IPS-NIHi11 (cell line): ENCODE results near the gene TPRX1.
A peak's percentile ranks its signal among the peaks of the same experiment; 100 is the strongest.
"Not testable (repeated sequence)": the region's sequence is repeated elsewhere in the genome, so short reads cannot be mapped to it uniquely, and the experiment has no call there.

Source experiments
- DNase-seq: peaks from one replicate; pipeline ENCODE4 v3.0.0; 2012; ENCODE audit warnings: mixed read lengths, low spot score

Gene TPRX1

DNA sequence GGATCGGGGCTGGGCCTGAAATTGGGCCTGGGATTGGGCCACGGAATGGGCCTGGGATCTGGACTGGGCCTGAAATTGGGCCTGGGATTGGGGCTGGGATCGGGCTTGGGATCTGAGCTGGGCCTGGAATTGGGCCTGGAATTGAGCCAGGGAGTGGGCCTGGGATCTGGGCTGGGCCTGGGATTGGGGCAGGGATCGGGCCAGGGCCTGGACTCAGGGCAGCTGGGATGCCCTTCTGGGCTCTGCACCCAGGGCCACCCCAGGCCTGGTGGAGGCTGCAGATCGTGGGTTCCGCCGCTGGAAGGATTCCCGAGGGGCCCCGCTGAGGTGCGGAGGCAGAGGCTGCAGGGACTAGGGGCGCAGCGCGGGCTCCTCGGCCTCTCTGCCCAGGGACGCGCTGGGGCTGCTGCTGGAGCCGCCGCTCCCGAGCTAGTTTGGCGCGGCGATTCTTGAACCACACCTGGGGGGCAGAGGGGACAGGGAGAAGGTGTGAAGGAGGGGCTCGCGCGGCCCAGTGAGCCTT, 1.8 kb downstream of the TPRX1 start:
- no peak for DNase-seq

DNA sequence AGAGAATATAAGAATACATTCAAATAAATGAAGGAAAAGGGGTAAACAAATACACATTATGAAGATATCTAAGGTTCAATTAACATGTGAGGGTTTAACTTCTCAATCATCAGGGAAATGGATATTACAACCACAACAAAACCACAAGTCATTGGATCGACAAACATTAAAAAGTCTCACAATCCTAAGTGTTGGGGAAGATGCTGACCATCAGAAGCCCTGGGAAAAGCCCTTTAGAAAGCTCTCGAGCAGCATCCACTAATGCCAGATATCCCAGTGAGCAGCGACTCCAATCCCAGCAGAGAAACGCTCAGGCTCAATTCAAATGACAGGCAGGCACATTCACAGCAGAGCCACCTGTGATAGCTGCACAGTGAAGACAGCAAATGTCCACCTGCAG, 3.1 kb downstream of the TPRX1 start:
- DNase-seq = no peak

- no peak for DNase-seq
These were observed 5.5 kb downstream of the TPRX1 start for GRCh38 chr19:47798904-47799266.

DNA sequence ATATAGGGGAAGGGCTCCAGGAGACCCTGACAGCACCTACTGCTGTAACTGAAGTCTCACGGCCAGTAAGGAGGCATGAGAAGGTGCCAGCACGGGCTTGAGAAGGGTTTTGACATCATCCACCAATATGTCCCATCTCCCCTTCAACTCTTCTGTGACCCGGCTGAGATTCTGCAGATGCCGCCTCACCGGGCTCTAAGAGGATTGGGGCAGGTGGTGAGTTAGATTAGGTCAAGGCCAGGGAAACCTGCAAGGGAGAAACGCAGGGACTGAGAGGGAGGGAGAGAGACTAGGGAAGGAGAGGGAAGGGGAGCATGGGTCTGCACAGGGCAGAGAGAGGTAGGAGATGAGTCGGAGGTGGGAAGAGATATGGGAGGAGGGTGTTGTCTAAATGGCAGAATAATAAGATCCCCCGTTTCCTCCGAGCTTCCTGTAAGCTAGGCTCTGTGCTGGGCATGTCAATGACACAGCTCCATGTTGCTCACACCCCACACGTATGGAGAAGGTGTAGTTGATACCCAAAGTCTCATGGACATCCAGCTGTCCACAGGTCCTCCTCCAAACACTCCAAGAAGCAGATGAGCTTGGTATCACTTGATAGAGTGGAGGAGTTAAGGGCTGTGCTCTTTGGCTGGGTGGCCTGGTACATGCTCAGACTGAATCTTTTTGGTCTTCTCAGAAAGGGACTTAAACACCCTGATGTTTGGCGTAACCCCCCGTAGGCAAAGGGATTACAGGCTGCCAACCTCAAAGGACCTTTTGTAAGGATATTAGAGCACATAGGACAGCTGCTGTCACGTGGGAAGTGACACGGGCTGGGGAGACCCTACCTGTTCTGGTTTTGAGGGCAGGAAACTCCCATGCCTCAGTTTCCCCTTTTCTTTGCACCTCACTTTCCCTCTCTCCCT, 6.1 kb downstream of the TPRX1 start:
- DNase-seq = no peak

- DNase-seq = no peak
These were observed 7.6 kb downstream of the TPRX1 start for GRCh38 chr19:47796785-47797184.

- DNase-seq = no peak
These were observed 9.8 kb downstream of the TPRX1 start for GRCh38 chr19:47794526-47794925.

- no peak for DNase-seq
These were observed 11.7 kb downstream of the TPRX1 start for GRCh38 chr19:47792616-47793015.

DNA sequence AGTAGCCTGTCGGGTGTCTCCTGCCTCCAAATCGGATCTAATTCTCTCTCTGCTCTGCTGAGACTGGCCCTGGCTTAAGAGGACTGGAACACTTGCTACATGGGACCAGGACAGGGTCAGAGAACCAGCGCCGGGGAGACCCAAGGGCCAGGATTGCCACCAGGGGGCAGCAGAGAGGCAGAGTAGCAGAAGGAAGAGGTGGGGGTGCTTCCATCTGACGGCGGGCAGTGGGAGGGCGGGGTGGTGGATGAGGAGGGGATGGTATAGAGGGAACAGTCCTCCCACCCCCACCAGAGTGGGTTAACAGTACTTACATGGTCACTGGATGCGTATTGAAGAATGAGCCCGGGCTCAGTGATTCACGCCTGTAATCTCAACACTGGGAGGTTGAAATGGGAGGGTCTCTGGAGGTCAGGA, 13.9 kb downstream of the TPRX1 start:
- DNase-seq = peak; percentile 93

- DNase-seq = not testable (repeated sequence)
These were observed 14.5 kb downstream of the TPRX1 start for GRCh38 chr19:47789811-47790210.

DNA sequence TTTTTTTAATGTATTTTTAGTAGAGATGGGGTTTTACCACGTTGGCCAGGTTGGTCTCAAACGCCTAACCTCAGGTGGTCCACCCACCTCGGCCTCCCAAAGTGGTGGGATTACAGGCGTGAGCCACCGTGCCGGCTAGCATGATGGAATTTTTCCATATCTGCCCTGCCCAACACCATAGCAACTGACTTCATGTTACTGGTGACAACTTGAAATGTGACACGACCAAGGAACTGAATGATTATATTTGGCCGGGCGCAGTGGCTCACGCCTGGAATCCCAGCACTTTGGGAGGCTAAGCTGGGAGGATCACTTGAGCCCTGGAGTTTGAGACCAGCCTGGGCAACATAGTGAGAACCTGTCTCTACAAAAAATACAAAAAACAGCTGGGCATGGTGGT, 17.0 kb downstream of the TPRX1 start:
- DNase-seq = not testable (repeated sequence)

DNA sequence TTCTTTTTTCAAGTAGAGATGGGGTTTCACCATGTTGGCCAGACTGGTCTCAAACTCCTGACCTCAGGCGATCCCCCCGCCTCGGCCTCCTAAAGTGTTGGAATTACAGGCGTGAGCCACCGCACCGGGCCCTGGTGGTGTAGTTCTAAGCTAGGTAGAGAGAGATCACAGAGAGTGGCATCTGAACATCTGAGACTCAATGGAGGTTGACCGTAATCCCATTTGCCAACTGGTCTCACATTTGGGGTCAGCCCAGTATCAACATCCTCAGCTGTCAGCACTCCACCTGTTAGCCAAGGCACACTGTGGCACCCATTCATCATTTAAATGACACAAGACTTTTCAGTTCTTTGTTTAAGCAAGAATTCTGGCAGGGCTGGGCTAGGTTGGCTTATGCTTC, 17.8 kb downstream of the TPRX1 start:
- DNase-seq = no peak

DNA sequence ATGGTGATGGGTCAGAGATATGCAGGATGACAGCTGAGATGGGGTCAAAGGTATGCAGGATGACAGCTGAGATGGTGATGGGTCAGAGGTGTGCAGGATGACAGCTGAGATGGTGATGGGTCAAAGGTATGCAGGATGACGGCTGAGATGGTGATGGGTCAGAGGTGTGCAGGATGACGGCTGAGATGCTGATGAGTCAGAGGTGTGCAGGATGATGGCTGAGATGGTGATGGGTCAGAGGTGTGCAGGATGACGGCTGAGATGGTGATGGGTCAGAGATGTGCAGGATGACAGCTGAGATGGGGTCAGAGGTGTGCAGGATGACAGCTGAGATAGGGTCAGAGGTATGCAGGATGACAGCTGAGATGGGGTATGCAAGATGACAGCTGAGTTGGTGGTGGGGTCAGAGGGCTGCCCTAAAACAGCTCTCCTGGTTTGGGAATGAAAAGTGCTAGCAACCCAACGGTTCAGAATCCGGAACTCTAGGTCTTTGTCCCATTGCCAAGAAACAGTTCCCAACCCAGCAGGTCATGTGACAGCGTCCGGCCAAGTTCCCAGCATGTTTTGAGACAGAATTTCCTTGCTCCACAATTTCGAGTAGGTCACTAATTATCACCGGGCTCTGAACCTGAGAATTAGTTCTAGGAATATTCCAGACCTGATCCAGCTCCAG, 22.6 kb downstream of the TPRX1 start:
- DNase-seq = no peak

DNA sequence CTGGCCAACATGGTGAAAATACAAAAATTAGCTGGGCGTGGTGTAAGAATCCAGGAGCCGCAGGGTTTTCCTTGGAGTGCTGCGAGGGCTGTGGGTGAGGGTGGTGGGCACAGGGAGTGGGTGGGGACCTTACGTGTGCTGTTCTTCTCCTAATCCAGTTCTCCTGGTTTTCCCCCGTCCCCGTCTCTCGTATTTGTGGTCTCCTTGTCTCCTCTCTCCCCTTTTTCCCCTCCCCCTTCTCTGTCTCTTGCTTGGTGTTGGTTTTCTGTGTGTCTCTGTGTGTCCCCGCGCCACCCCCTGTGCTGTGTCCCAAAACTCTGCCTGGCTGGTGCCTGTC, 24.2 kb downstream of the TPRX1 start:
- DNase-seq = no peak

DNA sequence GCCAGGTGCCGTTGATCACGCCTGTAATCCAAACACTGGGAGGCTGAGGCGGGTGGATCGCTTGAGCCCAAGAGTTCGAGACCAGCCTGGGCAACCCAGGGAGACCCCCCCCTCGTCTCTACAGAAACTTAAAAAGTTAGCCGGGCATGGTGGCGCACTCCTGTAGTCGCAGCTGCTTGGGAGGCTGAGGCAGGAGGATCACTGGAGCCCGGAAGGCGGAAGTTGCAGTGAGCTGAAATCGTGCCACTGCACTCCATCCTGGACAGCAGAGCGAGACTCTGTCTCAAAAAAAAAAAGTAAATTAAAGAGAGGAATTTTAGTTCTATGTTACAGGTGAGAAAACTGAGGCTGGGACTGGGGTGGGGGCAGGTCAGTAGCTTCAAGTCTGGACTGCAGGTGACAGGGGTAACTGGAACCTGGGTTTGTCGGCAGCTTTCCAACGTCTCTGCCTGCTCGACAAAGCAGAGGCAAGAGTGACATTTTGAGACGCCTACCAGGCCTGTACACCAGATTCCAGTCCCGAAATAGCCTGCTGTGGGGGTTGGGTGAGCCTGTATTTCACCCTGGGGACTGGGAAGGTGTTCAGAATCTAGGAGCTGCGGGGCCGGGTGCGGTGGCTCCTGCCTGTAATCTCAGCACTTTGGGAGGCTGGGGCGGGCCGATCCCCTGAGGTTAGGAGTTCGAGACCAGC, 24.7 kb downstream of the TPRX1 start:
- no peak for DNase-seq

- peak; percentile 29 for DNase-seq
These were observed 25.4 kb downstream of the TPRX1 start for GRCh38 chr19:47778954-47779351.

DNA sequence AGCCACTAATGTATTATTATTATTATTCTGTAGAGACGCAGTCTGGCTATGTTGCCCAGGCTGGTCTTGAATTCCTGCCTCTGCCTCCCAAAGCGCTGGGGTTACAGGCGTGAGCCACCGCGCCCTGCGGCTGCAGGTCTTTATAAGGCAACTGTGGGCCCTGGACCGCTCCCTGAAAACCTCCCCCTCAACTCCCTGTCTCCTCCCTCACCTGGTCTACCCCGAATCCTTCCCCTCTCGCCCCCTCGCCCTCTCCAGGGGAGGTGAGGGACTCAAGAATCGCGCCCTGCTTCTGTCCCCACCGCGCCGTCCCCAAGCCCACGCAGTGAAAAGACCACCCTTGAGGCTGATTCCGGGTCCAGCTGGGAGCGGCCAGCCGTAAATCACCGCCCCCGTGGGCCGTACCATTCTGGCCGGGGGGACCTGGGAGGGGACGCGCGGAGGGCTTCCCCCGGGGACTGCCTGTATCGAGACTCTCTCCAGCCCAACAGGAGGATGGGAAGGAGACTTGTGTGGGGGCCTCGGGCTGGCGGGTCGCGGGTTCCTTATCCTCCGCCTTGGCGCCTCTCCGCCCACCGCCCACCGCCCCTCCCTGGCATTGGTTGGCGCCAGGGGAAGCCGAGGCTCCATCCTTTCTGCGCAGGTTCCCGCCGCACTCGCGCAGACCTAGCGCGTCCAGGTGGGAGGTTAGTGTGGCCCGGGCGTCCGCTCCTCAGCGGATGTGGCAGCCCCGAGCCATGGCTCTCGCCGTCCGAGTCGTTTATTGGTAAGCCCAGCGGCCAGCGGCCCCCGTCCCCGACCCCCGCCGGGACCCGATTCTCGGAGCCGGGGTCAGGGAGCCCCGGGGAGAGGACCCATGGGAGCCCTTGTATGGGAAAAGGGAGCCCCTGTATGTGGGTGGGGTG, 26.1 kb downstream of the TPRX1 start, which contains the start of gene SELENOW:
Gene SELENOW (plus strand): TSS at position 655 of the 905 bp plus-strand sequence. CDS start 83 bp downstream, at position 738.
- DNase-seq = peak; percentile 95

DNA sequence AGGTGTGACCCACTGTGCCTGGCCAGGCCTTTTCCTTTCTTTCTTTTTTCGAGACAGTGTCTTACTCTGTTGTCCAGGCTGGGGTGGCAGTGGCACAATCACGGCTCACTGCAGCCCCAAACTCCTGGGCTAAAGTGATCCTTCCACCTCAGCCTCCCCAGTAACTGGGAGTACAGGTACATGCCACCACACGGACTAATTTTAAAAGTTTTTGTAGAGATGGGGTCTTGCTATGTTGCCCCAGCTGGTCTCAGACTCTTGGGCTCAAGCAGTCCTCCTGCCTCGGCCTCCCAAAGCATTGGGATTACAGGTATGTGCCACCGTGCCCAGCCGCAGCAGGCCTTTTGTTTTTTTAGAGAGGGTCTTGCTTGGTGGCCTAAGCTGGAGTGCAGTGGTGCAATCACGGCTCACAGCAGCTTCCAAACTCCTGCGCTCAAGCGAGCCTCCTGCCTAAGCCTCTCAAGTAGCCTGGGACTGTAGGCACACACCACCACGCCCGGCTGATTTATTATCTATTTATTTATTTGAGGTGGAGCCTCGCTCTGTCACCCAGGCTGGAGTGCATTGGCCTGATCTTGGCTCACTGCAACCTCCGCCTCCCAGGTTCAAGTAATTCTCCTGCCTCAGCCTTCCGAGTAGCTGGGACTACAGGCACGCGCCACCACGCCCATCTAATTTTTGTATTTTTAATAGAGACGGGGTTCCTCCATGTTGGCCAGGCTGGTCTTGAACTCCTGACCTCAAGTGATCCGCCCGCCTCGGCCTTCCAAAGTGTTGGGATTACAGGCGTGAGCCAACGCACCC, 26.9 kb downstream of the TPRX1 start:
- not testable (repeated sequence) for DNase-seq

DNA sequence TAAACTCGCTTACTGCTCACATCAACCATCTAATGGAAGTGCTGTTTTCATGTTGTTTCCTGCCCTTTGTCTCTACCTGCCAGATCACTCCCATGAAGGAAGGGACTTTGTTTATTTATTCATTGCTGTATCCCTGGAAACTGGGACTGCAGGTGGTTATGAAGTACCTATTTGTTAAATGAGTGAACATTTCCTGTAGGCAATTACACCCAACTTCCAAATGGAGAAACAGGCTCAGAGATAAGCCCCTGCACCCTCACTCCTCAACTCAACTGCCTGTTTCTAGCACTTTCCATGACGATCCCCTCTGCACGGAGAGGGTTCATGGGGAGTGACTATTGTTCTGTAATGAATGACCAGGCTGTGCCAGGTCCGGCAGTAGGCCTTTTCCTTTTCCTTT, 27.8 kb downstream of the TPRX1 start:
- no peak for DNase-seq

DNA sequence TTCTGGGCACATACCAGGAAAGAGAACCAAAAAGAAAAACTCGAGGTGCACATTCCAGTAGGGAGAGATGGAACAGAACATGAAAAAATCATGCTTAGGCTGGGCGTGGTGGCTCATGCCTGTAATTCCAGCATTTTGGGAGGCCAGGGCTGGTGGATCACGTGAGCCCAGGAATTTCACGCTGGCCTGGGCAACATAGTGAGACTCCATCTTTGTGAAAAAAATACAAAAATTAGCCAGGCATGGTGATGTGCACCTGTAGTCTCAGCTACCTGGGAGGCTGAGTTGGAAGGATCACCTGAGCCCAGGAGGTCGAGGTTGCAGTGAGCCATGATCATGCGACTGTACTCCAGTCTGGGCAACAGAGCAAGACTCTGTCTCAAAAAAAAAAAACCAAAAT, 33.1 kb downstream of the TPRX1 start:
- DNase-seq = not testable (repeated sequence)

DNA sequence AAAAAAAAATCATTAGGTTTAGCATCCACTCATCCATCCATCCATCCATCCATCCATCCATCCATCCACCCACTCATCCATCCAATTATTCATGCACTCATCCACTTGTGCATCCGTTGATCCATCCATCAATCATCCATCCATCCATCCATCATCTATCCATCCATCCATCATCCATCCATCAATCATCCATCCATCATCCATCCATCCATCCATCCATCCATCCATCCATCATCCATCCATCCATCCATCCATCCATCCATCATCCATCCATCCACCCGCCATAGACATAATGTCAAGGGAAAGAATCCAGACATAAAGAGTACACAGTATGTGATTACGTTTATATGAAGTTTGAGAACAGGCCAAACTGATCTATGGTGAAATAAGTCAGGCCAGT, 34.8 kb downstream of the TPRX1 start:
- DNase-seq = no peak

DNA sequence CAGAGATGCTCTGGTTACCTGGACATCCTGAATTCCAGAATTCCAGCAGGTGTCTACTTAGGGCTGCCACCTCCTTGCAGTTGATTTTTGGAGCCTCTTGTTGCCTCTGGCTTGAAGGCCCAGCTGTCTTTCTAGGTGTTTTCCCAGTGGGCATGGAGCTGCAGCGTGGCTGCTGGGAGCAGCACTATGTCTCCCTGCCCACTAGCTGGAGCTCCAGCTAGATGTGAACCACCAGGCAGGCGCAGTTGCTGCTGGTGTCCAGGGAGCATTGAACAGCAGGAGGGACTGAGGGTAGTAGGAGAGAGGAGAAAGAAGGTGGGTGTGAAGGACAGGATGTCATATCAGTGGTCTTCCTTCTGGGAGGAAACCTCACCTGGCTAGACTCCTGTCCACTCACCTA, 35.7 kb downstream of the TPRX1 start:
- DNase-seq = no peak
